NCI-H187 (cell line): Measurements from ENCODE around the gene NF2.

Experiments
- DNase-seq, 2 experiments: peaks; one replicate each; lab custom pipeline; 2025; lab: John Stamatoyannopoulos, UW

The NF2 gene

GRCh38 chr22:29747832-29748231 is 144.4 kb downstream of the NF2 start:
- no peak for DNase-seq
